ENCODE measurements around the gene CARD11.

Gene CARD11

GRCh38 chr7:2903682-2904162 is 139.9 kb downstream of the CARD11 start:
- no peak for DNase-seq

GRCh38 chr7:2897023-2897422 is 146.6 kb downstream of the CARD11 start:
- no peak for DNase-seq

GRCh38 chr7:2896131-2896530 is 147.5 kb downstream of the CARD11 start:
- no peak for DNase-seq

- peak; percentile 5 for DNase-seq
These were observed 149.3 kb downstream of the CARD11 start for GRCh38 chr7:2894118-2894940.

DNA sequence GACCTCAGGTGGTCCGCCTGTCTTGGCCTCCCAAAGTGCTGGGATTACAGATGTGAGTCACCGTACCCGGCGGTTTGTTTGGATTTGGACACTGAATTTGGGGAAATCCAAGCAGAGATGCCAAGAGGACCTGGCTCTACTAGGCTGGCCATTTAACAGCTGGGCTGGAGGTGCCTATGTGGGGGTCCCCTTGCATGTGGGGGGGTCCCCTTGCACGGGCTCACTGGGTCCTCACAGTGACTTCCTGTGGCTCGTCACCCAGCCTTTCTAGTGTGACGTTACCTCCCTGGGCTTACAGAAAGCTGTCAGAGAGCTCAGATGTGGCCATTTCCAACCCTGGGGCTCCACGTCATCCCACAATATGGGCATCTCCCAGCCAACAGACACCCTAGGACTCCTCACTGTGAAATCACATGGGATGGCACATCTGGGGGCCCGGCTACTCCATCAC is 150.2 kb downstream of the CARD11 start:
- DNase-seq, result no peak

GRCh38 chr7:2892549-2892948 is 151.1 kb downstream of the CARD11 start:
- no peak for DNase-seq

DNA sequence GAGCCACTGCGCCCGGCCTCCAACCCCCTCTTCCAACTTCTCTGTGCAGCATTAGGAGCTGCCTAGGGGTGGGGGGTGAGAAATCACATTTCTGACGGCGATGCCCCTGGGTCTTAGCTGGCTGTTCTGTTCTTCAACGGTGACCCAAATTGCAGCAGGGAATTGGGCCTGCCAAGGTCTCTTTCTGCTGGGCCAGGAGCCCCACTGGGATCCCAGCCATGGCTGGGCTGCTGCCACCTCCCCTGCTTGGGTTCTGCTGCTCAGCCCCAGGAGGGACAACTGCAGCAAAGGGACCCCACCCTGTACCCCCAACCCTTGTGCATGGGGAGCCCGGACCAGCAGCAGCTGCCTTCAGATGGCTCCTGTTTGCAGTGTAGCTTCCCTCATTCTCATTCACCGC is 155.9 kb downstream of the CARD11 start:
- DNase-seq, result no peak

GRCh38 chr7:2886900-2887299 is 156.8 kb downstream of the CARD11 start:
- peak; percentile 61 for DNase-seq

GRCh38 chr7:2886391-2886790 is 157.3 kb downstream of the CARD11 start:
- no peak for DNase-seq

GRCh38 chr7:2884161-2884560 is 159.5 kb downstream of the CARD11 start:
- no peak for DNase-seq

DNA sequence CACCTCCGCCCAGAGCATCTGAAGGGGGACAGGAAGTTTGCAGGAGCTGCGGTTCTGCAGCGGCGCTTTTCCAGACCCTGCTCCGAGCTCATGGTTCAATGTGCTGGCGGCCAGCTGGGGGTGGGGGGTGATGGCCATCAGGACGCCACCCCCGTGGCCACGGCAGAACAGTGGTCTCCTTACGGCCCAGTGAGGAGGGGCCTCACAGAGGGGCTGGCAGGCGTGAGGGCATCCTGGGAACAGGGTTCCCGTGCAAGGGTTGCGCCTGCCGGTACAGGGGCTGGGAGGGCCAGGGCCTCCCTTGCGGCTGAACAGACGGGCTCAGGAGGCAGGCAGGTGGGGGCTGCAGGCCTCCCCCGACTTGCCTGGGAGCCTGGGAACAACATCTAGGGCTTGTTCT is 160.6 kb downstream of the CARD11 start:
- DNase-seq, result no peak

- no peak for DNase-seq
These were observed 161.6 kb downstream of the CARD11 start for GRCh38 chr7:2882111-2882510.

DNA sequence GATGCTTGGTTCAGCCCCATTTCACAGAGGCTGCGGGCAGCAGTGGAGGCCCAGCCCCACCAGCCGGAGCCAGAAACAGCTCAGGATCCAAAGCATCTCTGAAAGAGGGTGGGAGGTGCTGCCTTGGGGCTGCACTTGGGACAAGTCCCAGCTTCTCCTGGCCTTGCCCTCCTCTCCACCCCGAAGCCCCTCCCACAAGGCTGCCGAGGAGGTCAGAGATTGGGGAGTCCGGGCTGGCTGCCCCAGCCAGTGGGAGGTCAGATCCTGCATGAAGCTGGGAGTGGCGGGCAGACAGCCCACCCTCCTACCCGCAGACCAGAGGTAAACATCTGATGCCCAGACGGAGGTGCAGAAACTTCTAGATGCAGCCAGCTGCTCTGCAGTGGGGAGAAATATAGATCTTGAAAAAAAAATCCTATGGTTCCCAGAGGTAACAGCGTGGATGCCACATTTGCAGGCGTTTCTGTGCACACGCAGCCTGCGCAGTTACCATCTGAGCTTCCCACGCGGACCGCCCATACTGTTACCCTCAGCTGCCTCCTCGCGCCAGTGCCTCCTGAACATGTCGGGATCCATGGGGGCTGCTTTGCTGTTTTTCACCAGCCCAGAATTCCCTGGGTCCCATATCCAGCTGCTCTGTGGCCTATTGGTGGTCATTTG is 162.7 kb downstream of the CARD11 start:
- DNase-seq, result no peak

GRCh38 chr7:2880051-2880450 is 163.6 kb downstream of the CARD11 start:
- no peak for DNase-seq

GRCh38 chr7:2879354-2879753 is 164.3 kb downstream of the CARD11 start:
- no peak for DNase-seq

GRCh38 chr7:2878306-2878705 is 165.4 kb downstream of the CARD11 start:
- no peak for DNase-seq

DNA sequence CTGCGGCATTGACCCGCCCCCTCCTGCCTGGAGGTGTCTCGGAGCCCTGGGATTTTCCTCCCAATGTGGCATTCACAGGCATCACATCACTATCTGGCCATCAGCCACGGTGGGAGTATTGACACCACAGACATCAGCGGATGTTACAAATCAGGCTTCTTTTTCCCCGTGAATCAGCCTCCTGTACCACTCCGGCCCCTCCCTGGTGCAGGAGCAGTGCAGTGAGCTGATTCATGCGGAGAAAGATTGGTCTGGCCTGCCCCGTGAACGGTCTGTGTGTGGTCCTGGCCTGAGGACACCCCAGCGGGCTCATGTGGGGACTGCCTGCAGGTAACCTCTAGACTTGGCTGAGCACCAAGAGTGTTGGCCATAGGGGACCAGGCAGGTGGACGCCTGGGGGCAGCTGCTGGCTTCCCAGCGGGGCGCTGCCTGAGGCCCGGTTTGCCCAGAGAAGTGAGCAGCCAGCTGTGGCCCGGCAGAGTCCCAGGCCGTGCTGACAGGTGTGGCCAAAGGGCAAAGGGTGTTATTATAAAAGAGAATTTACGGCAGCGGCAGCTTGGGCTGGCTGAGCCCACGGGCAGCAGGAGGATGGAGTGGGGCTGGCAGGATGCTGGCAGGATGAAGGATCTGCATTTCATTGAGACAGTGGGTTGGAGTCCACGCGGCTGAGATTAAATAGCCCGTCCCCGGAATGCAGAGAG is 167.5 kb downstream of the CARD11 start:
- peak; percentile 55 for DNase-seq

DNA sequence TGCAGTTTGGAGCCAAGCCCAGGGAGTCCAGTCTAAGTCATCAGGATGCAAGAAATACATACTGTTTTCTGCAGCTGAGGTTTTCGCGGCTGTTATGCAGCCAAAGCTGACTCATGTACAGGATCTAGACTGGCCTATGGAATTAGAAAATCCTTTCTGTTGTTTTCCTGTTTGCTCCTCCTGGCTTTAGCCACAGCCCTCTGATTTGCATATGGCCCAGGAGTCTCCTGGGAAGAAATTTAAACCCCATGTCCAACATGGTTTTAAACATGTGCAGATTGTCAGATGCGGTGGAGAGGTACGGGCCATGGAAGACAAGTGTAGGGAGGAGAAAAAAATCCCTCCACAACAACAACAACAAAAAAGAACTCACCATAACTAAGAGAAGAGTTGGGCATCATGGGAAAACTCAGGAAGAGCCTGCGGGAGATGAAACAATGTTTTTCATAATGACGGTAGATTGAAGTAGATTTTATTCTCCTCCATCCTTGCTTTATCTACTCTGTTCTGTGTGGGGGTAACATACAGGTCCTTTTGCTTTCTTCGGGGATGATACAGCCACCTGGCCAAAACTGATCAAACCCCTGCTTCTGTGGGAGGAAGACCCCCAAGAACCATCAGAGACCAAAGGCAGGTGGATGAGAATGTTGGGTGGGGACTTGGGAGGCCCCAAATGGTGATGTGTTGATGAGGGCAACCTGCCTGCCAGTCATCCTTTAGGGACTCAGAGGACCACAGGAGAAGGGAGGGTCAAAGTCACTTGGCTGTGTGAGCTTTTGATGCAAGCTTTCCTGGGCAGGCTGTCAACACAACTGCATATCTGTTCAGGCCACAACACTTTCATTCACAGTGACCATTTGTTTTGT is 169.7 kb downstream of the CARD11 start:
- peak; percentile 42 for DNase-seq

DNA sequence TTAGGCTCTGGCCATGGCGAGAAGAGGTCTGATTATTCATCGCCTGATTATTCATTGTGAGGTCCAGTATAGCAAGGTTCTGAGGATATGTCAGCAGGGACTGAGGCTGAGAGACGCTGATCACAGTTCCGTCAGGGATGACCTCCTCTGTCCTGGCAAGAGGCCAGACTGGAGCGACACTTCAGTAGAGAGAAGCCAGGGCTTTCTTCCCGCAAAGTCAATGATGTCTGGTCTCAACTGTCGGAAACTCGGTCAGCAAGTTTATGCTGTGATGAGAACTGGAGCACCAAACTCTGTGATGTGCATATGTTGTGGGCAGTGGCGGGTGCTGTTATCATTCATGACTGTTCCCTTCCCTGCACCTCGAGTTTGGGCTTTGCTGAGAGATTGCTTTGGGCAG is 170.5 kb downstream of the CARD11 start:
- peak; percentile 84 for DNase-seq

DNA sequence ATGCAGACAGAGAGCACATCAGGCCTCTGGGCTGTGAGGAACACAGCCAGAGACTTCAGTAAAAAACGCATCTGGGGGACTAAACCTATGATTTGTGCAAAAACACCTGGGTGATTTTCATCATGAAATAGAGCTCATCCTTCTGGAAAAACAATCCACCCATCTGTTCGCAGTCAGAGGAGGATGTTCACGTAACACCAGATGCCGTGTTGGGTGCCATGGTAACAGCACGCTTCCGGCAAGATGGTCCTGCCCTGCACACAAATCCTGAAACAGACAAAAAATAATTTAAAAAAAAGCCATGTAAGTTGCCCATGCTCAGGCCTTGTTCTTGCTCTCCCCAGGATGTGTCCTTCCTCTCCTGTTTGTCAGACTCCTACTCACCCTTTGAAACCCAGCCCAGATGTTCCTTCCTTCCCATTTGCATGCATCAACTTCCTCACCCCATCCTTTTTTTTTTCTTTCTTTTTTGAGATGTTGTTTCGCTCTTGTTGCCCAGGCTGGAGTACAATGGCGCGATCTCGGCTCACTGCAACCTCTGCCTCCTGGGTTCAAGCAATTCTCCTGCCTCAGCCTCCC is 171.3 kb downstream of the CARD11 start:
- DNase-seq, result no peak

DNA sequence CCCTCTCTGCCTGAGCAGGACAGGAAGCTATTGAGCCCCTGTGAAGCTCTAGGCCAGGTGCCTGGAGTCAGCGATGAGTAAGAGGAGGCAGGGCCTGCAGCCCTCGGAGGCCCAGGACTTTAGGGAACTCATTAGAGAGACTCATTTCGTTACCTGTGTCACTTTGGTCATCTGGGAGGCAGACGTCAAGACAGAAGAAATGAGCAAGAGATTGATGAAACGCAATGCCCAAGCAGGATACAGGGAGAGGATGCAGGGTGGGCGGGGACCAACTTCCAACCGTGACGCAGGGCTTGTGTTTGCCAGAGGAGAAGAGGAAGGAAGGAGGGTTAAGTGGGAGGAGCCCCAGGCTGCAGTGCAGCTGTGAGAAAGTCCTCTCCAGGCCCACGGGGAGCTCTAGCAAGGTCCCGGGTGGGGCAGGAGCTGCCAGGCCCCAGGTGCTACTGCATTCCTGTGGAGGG is 173.2 kb downstream of the CARD11 start:
- peak; percentile 35 for DNase-seq

DNA sequence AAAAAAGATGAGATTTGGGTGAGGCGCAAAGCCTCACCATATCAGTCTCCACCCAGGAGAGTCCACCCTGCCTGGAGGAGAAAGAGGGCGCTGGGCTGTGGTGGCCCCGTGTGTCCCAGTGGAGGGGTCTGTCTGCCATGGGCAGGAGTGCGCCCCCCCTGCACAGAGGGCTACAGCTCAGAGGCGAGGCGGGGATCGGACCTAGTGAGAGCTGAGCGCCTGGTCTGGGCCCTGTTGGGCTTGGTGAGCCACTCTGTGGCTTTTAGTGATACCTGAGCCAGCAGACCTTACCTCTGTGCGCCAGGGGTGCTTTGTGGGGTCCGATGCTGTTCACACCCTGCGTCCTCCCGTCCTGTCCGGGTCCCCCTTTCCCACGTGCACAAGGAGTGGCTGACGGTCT is 173.7 kb downstream of the CARD11 start:
- DNase-seq, result no peak
